Measurements from ENCODE around the gene VTI1B. TPM values are rescaled to one million over a fixed set of nuclear protein-coding genes. Genes with fewer than 3 reads are reported as not detected.

VTI1B gene
- total RNA-seq, 2 donors from 2014 or later, result 65.7 to 71.3 TPM

DNA sequence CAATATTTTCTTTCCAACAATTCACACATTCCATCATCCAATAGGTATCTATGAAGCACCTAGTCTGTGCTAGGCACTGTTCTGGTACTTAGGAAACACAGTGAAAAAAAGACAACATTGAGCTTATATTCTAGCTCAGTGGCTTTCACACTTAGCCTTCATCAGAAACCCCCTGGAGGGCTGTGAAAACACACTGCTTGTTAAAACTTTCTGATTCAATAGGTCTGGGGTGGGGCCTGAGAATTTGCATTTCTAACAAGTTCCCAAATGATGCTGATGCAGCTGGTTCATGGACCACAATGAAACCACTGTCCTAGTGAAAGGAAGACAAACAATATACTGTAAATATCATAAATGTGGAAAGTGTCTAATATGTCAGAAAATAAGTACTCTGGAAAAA is 5.9 kb downstream of the VTI1B start:
- Mint-ChIP-seq H3K9me3 (no peaks in the 10 kb centered on the region), H3K4me1 (ENCODE audit: low read depth) (peaks cover 61% of the 10 kb centered on the region), H3K4me3 (peak overlapping the region in 1 of 2 donors; percentile 21), H3K27ac (peak overlapping the region; percentile 45), H3K36me3 (ENCODE audit: insufficient read depth in 2 of 2) (no peaks in the 10 kb centered on the region), H3K27me3 (ENCODE audit: low read depth) (no peaks in the 10 kb centered on the region)
- ATAC-seq (replicated peaks in 1 of 2), result peak; percentile 68 to 71
- DNase-seq, result peak; percentile 23 to 43

DNA sequence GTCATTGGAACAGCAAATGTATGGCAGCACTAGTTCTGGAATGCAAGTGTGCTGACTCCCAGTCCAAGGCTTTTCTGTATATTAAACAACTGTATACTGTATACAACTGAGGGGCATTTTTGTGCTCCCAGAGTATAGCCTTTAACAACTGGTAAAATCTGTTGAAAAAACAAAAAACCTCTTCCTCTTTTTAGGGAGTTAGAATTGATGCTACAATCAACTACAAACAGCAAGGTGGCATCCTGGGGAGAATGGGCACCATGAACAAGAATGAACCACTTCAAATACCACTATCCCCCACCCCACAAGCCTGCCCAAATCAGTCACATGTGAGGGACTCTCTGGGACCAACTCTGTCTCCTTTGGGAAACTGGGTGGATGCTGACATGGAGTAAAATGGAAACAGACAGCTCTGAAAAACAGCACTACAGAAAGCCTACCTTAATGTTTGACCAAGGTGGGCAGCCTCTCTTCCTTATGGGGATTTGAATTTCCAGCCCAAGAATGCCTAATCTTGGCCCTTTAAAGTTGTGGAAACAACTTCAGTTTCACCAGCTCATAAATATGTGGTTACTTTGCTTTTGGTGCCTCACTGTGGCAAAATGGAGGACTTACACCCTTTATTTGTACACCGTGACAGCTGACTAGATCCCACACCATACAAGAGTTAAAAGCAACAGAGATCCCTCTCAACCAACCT is 7.5 kb downstream of the VTI1B start:
- DNase-seq (peak; percentile 25 to 45), ATAC-seq (replicated peaks in 1 of 2) (peak; percentile 75 to 82)
- no peaks in the 10 kb centered on the region for H3K9me3 Mint-ChIP-seq
- no peaks in the 10 kb centered on the region for H3K36me3 Mint-ChIP-seq (ENCODE audit: insufficient read depth in 2 of 2)
- no peaks in the 10 kb centered on the region for H3K27me3 Mint-ChIP-seq (ENCODE audit: low read depth)
- H3K4me3 Mint-ChIP-seq, result peak overlapping the region in 1 of 2 donors; percentile 11
- H3K4me1 Mint-ChIP-seq (ENCODE audit: low read depth), result peaks cover 48% of the 10 kb centered on the region
- peak overlapping the region; percentile 87 for H3K27ac Mint-ChIP-seq

GRCh38 chr14:67665868-67666267 is 8.6 kb downstream of the VTI1B start:
- Mint-ChIP-seq H3K36me3 (ENCODE audit: insufficient read depth in 2 of 2) (no peaks in the 10 kb centered on the region), H3K27ac (peak overlapping the region; percentile 87), H3K4me3 (peak overlapping the region in 1 of 2 donors; percentile 54), H3K27me3 (ENCODE audit: low read depth) (no peaks in the 10 kb centered on the region), H3K9me3 (no peaks in the 10 kb centered on the region), H3K4me1 (ENCODE audit: low read depth) (peaks cover 41% of the 10 kb centered on the region)
- ATAC-seq (replicated peaks in 1 of 2) (peak in 1 of 2 donors; percentile 21), DNase-seq (no peak)

- Mint-ChIP-seq H3K27ac (no peak overlapping the region), H3K36me3 (ENCODE audit: insufficient read depth in 2 of 2) (peaks cover under 1 to 4% of the 10 kb centered on the region in 2 donors), H3K4me1 (ENCODE audit: low read depth) (peaks cover 34% of the 10 kb centered on the region), H3K4me3 (no peak overlapping the region), H3K9me3 (no peaks in the 10 kb centered on the region), H3K27me3 (ENCODE audit: low read depth) (no peaks in the 10 kb centered on the region)
- DNase-seq (no peak), ATAC-seq (replicated peaks in 1 of 2) (no peak)
These were observed 10.8 kb downstream of the VTI1B start for GRCh38 chr14:67663633-67664032.

DNA sequence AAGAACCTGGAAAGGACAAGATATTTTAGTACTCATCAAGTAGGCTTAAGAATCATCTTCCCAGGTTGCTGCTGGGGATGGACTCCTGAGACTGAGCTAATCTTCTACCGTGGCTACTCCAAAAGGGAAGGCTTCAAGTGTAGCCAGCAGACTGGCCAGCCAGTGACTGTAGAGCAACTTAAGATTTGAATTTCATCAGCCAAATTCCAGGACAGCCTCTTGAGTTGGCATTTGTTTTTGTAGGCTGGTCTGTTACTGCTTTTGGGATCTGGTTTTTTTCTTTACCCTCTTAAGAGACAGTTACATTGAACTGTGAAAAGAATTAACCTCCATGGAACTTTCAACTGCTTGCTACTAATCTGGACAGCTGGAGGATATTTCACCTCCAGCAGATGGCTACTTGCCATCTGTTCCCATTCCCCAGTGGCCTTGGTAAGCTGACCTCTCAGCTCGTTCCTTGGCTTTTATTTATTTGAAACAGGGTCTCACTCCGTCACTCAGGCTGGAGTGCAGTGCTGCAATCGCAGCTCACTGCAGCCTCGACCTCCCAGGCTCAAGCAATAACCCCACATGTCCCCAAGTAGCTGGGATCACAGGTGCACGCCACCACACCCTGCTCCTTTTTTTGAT is 20.7 kb downstream of the VTI1B start:
- H3K4me1 Mint-ChIP-seq (ENCODE audit: low read depth), result no peaks in the 10 kb centered on the region
- H3K27me3 Mint-ChIP-seq (ENCODE audit: low read depth), result no peaks in the 10 kb centered on the region
- no peak overlapping the region for H3K4me3 Mint-ChIP-seq
- H3K27ac Mint-ChIP-seq, result no peak overlapping the region
- peaks cover 5 to 17% of the 10 kb centered on the region in 2 donors for H3K36me3 Mint-ChIP-seq (ENCODE audit: insufficient read depth in 2 of 2)
- no peaks in the 10 kb centered on the region for H3K9me3 Mint-ChIP-seq
- ATAC-seq (replicated peaks in 1 of 2) (no peak), DNase-seq (no peak)

GRCh38 chr14:67652189-67652588 is 22.2 kb downstream of the VTI1B start:
- H3K27ac Mint-ChIP-seq, result no peak overlapping the region
- peak; percentile 32 to 62 for ATAC-seq (replicated peaks in 1 of 2)
- no peaks in the 10 kb centered on the region for H3K27me3 Mint-ChIP-seq (ENCODE audit: low read depth)
- H3K9me3 Mint-ChIP-seq, result no peaks in the 10 kb centered on the region
- H3K4me3 Mint-ChIP-seq, result no peak overlapping the region
- H3K36me3 Mint-ChIP-seq (ENCODE audit: insufficient read depth in 2 of 2), result peaks cover 4 to 14% of the 10 kb centered on the region in 2 donors
- no peaks in the 10 kb centered on the region for H3K4me1 Mint-ChIP-seq (ENCODE audit: low read depth)
- DNase-seq, result no peak

DNA sequence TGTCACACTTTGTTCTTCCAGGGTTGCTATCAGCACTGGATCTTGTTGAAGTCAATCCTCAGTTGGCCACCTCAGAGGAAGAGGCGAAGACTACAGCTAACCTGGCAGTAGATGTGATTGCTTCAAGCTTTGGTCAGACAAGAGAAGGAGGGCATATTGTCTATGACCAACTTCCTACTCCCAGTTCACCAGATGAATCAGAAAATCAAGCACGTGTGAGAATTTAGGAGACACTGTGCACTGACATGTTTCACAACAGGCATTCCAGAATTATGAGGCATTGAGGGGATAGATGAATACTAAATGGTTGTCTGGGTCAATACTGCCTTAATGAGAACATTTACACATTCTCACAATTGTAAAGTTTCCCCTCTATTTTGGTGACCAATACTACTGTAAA is 23.7 kb downstream of the VTI1B start:
- H3K4me1 Mint-ChIP-seq (ENCODE audit: low read depth), result no peaks in the 10 kb centered on the region
- H3K27me3 Mint-ChIP-seq (ENCODE audit: low read depth), result no peaks in the 10 kb centered on the region
- no peaks in the 10 kb centered on the region for H3K9me3 Mint-ChIP-seq
- no peak overlapping the region for H3K27ac Mint-ChIP-seq
- ATAC-seq (replicated peaks in 1 of 2), result no peak
- H3K4me3 Mint-ChIP-seq, result no peak overlapping the region
- H3K36me3 Mint-ChIP-seq (ENCODE audit: insufficient read depth in 2 of 2), result peaks cover 3 to 10% of the 10 kb centered on the region in 2 donors
- DNase-seq, result no peak

GRCh38 chr14:67650151-67650550 is 24.3 kb downstream of the VTI1B start:
- Mint-ChIP-seq H3K9me3 (no peaks in the 10 kb centered on the region), H3K4me3 (no peak overlapping the region), H3K4me1 (ENCODE audit: low read depth) (no peaks in the 10 kb centered on the region), H3K27me3 (ENCODE audit: low read depth) (no peaks in the 10 kb centered on the region), H3K27ac (no peak overlapping the region), H3K36me3 (ENCODE audit: insufficient read depth in 2 of 2) (peaks cover 3 to 10% of the 10 kb centered on the region in 2 donors)
- ATAC-seq (replicated peaks in 1 of 2), result no peak
- DNase-seq, result no peak

GRCh38 chr14:67646131-67646530 is 28.3 kb downstream of the VTI1B start:
- H3K9me3 Mint-ChIP-seq, result no peaks in the 10 kb centered on the region
- H3K27me3 Mint-ChIP-seq (ENCODE audit: low read depth), result no peaks in the 10 kb centered on the region
- peaks cover 3 to 10% of the 10 kb centered on the region in 2 donors for H3K36me3 Mint-ChIP-seq (ENCODE audit: insufficient read depth in 2 of 2)
- H3K4me1 Mint-ChIP-seq (ENCODE audit: low read depth), result peaks cover 22% of the 10 kb centered on the region
- ATAC-seq (replicated peaks in 1 of 2), result no peak
- DNase-seq, result no peak
- H3K4me3 Mint-ChIP-seq, result no peak overlapping the region
- H3K27ac Mint-ChIP-seq, result no peak overlapping the region

- H3K4me3 Mint-ChIP-seq, result no peak overlapping the region
- peaks cover 3 to 5% of the 10 kb centered on the region in 2 donors for H3K36me3 Mint-ChIP-seq (ENCODE audit: insufficient read depth in 2 of 2)
- peaks cover 22% of the 10 kb centered on the region for H3K4me1 Mint-ChIP-seq (ENCODE audit: low read depth)
- ATAC-seq (replicated peaks in 1 of 2), result no peak
- no peaks in the 10 kb centered on the region for H3K9me3 Mint-ChIP-seq
- no peak overlapping the region for H3K27ac Mint-ChIP-seq
- DNase-seq, result no peak
- no peaks in the 10 kb centered on the region for H3K27me3 Mint-ChIP-seq (ENCODE audit: low read depth)
These were observed 29.0 kb downstream of the VTI1B start for GRCh38 chr14:67645414-67645813.

DNA sequence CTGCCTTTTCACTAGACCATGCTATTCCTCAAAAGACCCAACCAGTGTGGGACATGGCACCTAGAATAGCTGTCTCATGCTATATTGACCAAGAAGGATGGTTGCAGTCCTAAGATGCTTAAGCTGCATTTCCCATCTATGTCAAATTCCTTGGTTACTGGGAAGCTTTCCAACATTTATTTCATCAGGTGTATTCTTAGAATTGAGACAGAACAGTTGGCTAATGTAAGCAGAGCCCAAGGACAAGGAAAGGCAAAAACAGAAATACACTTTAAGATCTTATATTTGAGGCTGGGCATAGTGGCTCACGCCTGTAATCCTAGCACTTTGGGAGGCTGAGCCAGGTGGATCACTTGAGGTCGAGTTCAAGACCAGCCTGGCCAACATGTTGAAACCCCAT is 30.0 kb downstream of the VTI1B start:
- Mint-ChIP-seq H3K27me3 (ENCODE audit: low read depth) (no peaks in the 10 kb centered on the region), H3K27ac (no peak overlapping the region), H3K4me3 (no peak overlapping the region), H3K36me3 (ENCODE audit: insufficient read depth in 2 of 2) (peaks cover 3% of the 10 kb centered on the region in 2 donors), H3K9me3 (no peaks in the 10 kb centered on the region), H3K4me1 (ENCODE audit: low read depth) (peaks cover 22% of the 10 kb centered on the region)
- DNase-seq, result no peak
- ATAC-seq (replicated peaks in 1 of 2), result no peak

GRCh38 chr14:67643713-67644112 is 30.7 kb downstream of the VTI1B start:
- Mint-ChIP-seq H3K27ac (peak overlapping the region; percentile 26), H3K4me1 (ENCODE audit: low read depth) (peaks cover 22% of the 10 kb centered on the region), H3K27me3 (ENCODE audit: low read depth) (no peaks in the 10 kb centered on the region), H3K9me3 (no peaks in the 10 kb centered on the region), H3K36me3 (ENCODE audit: insufficient read depth in 2 of 2) (peaks cover 3% of the 10 kb centered on the region in 2 donors), H3K4me3 (no peak overlapping the region)
- DNase-seq, result no peak
- no peak for ATAC-seq (replicated peaks in 1 of 2)

GRCh38 chr14:67641902-67642749 is 32.3 kb downstream of the VTI1B start:
- ATAC-seq (replicated peaks in 1 of 2) (peak; percentile 94), DNase-seq (peak; percentile 12 to 32)
- Mint-ChIP-seq H3K9me3 (no peaks in the 10 kb centered on the region), H3K27ac (peak overlapping the region; percentile 1), H3K36me3 (ENCODE audit: insufficient read depth in 2 of 2) (peaks cover 1 to 3% of the 10 kb centered on the region in 2 donors), H3K27me3 (ENCODE audit: low read depth) (no peaks in the 10 kb centered on the region), H3K4me3 (peak overlapping the region in 1 of 2 donors; percentile 2), H3K4me1 (ENCODE audit: low read depth) (peaks cover 22% of the 10 kb centered on the region)

Measured in activated T-cell treated with anti-CD3 and anti-CD28 coated beads, Interleukin-2, amount 50 U/mL, for 72 hours (primary cell).